ENCODE measurements around the gene SUGP1.
A peak's percentile ranks its signal among the peaks of the same experiment; 100 is the strongest.

- TF ChIP-seq, protein P1, sequence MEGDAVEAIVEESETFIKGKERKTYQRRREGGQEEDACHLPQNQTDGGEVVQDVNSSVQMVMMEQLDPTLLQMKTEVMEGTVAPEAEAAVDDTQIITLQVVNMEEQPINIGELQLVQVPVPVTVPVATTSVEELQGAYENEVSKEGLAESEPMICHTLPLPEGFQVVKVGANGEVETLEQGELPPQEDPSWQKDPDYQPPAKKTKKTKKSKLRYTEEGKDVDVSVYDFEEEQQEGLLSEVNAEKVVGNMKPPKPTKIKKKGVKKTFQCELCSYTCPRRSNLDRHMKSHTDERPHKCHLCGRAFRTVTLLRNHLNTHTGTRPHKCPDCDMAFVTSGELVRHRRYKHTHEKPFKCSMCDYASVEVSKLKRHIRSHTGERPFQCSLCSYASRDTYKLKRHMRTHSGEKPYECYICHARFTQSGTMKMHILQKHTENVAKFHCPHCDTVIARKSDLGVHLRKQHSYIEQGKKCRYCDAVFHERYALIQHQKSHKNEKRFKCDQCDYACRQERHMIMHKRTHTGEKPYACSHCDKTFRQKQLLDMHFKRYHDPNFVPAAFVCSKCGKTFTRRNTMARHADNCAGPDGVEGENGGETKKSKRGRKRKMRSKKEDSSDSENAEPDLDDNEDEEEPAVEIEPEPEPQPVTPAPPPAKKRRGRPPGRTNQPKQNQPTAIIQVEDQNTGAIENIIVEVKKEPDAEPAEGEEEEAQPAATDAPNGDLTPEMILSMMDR (IDR thresholded peaks at IDR 0.05; ENCODE audit: borderline replicate concordance, extremely low read depth, low read length, poor library complexity, severe bottlenecking): peak; percentile 76
- TF ChIP-seq EZH2 (IDR thresholded peaks at IDR 0.05; ENCODE audit: borderline replicate concordance, low read depth, low read length, severe bottlenecking): no peak
Measured at GRCh38 chr19:19366434-19367396, 46.4 kb upstream of the SUGP1 start.

Data from DND-41 (cell line).